Measurements from ENCODE around the gene KCNE3.

KCNE3 gene

GRCh38 chr11:74468936-74469335, 1.6 kb upstream of the KCNE3 start:
- Histone ChIP-seq H2AFZ (ENCODE audit: low read length) (no peak overlapping the region), H4K20me1 (ENCODE audit: insufficient read depth, low read length) (no peaks in the 10 kb centered on the region), H3K79me2 (ENCODE audit: insufficient read depth, low read length) (no peaks in the 10 kb centered on the region), H3K4me3 (ENCODE audit: low read depth, low read length, poor library complexity, severe bottlenecking) (no peak overlapping the region), H3K9me2 (ENCODE audit: low read depth, low read length) (no peaks in the 10 kb centered on the region), H3K27me3 (ENCODE audit: insufficient read depth, low read length) (no peaks in the 10 kb centered on the region), H3K36me3 (ENCODE audit: insufficient read depth, low read length) (no peaks in the 10 kb centered on the region), H3K27ac (ENCODE audit: low read depth, low read length, poor library complexity, severe bottlenecking) (no peak overlapping the region), H3F3A (ENCODE audit: insufficient read depth, low read length) (no peaks in the 10 kb centered on the region), H3K4me2 (ENCODE audit: low read length) (no peak overlapping the region), H3K9ac (ENCODE audit: low read length) (no peak overlapping the region), H3K4me1 (ENCODE audit: insufficient read depth, low read length, severe bottlenecking) (no peaks in the 10 kb centered on the region), H3K9me3 (ENCODE audit: low read length) (no peaks in the 10 kb centered on the region)
- no peak for TF ChIP-seq EZH2 (IDR thresholded peaks at IDR 0.05; ENCODE audit: borderline replicate concordance, low read length)
- TF ChIP-seq CTCF (IDR thresholded peaks at IDR 0.05; ENCODE audit: low read length), result no peak

GRCh38 chr11:74468521-74468920, 1.2 kb upstream of the KCNE3 start:
- TF ChIP-seq EZH2 (IDR thresholded peaks at IDR 0.05; ENCODE audit: borderline replicate concordance, low read length) (no peak), CTCF (IDR thresholded peaks at IDR 0.05; ENCODE audit: low read length) (no peak)
- H3K27ac ChIP-seq (ENCODE audit: low read depth, low read length, poor library complexity, severe bottlenecking), result no peak overlapping the region
- H3K9me2 ChIP-seq (ENCODE audit: low read depth, low read length), result no peaks in the 10 kb centered on the region

GRCh38 chr11:74468058-74468457, 709 bp upstream of the KCNE3 start:
- Histone ChIP-seq H2AFZ (ENCODE audit: low read length) (no peak overlapping the region), H3K27me3 (ENCODE audit: insufficient read depth, low read length) (no peaks in the 10 kb centered on the region), H4K20me1 (ENCODE audit: insufficient read depth, low read length) (no peaks in the 10 kb centered on the region), H3K4me2 (ENCODE audit: low read length) (no peak overlapping the region), H3K79me2 (ENCODE audit: insufficient read depth, low read length) (no peaks in the 10 kb centered on the region), H3K9me2 (ENCODE audit: low read depth, low read length) (no peaks in the 10 kb centered on the region), H3K9ac (ENCODE audit: low read length) (no peak overlapping the region), H3K4me3 (ENCODE audit: low read depth, low read length, poor library complexity, severe bottlenecking) (no peak overlapping the region), H3K4me1 (ENCODE audit: insufficient read depth, low read length, severe bottlenecking) (no peaks in the 10 kb centered on the region), H3K9me3 (ENCODE audit: low read length) (no peaks in the 10 kb centered on the region), H3K36me3 (ENCODE audit: insufficient read depth, low read length) (no peaks in the 10 kb centered on the region), H3F3A (ENCODE audit: insufficient read depth, low read length) (no peaks in the 10 kb centered on the region), H3K27ac (ENCODE audit: low read depth, low read length, poor library complexity, severe bottlenecking) (no peak overlapping the region)
- TF ChIP-seq EZH2 (IDR thresholded peaks at IDR 0.05; ENCODE audit: borderline replicate concordance, low read length), result no peak
- no peak for TF ChIP-seq CTCF (IDR thresholded peaks at IDR 0.05; ENCODE audit: low read length)

More at GRCh38 chr11:74468521-74468920, 1.2 kb upstream of the KCNE3 start:
- Histone ChIP-seq H3K79me2 (ENCODE audit: insufficient read depth, low read length) (no peaks in the 10 kb centered on the region), H3K9me3 (ENCODE audit: low read length) (no peaks in the 10 kb centered on the region), H2AFZ (ENCODE audit: low read length) (no peak overlapping the region), H3K9ac (ENCODE audit: low read length) (no peak overlapping the region), H3K4me3 (ENCODE audit: low read depth, low read length, poor library complexity, severe bottlenecking) (no peak overlapping the region), H3K27me3 (ENCODE audit: insufficient read depth, low read length) (no peaks in the 10 kb centered on the region), H3K36me3 (ENCODE audit: insufficient read depth, low read length) (no peaks in the 10 kb centered on the region), H3K4me2 (ENCODE audit: low read length) (no peak overlapping the region), H4K20me1 (ENCODE audit: insufficient read depth, low read length) (no peaks in the 10 kb centered on the region), H3F3A (ENCODE audit: insufficient read depth, low read length) (no peaks in the 10 kb centered on the region), H3K4me1 (ENCODE audit: insufficient read depth, low read length, severe bottlenecking) (no peaks in the 10 kb centered on the region)
